Smooth muscle cell (in vitro differentiated cells): Measurements from ENCODE around the gene BHLHE40. TPM values are rescaled to one million over a fixed set of nuclear protein-coding genes. Genes with fewer than 3 reads are reported as not detected.

Source experiments
- DNase-seq: peaks from one replicate; lab custom pipeline; 2025; ENCODE audit not compliant: unreplicated experiment; lab: John Stamatoyannopoulos, UW
- H2AFZ ChIP-seq: fragments of 200-600 bp; sonication (generic); 2 replicates; pipeline ENCODE4 v1.6.0; 2016; ENCODE audit warnings: antibody characterized with exemption, low read depth, mild to moderate bottlenecking
- H3F3A ChIP-seq: fragments of 200-600 bp; sonication (generic); 2 replicates; pipeline ENCODE4 v1.6.0; 2017; ENCODE audit warnings: antibody characterized with exemption, low read depth
- H3K27ac ChIP-seq: fragments of 200-600 bp; sonication (generic); 2 replicates; pipeline ENCODE4 v1.5.1; 2016; ENCODE audit warnings: low read depth, mild to moderate bottlenecking
- H3K27me3 ChIP-seq: fragments of 200-600 bp; sonication (generic); 2 replicates; pipeline ENCODE4 v1.6.1; 2016; ENCODE audit warnings: low read depth, mild to moderate bottlenecking
- H3K36me3 ChIP-seq: fragments of 200-600 bp; sonication (generic); 2 replicates; pipeline ENCODE4 v1.5.1; 2016; ENCODE audit warnings: low read depth
- H3K4me1 ChIP-seq: fragments of 200-600 bp; sonication (generic); 2 replicates; pipeline ENCODE4 v1.5.1; 2016; ENCODE audit warnings: low read depth
- H3K4me2 ChIP-seq: fragments of 200-600 bp; sonication (generic); 2 replicates; pipeline ENCODE4 v1.6.0; 2016; ENCODE audit warnings: mild to moderate bottlenecking
- H3K4me3 ChIP-seq: fragments of 200-600 bp; sonication (generic); 2 replicates; pipeline ENCODE4 v1.5.1; 2016; ENCODE audit warnings: mild to moderate bottlenecking
- H3K79me2 ChIP-seq: fragments of 200-600 bp; sonication (generic); 2 replicates; pipeline ENCODE4 v1.6.0; 2016; ENCODE audit warnings: low read depth, mild to moderate bottlenecking
- H3K9ac ChIP-seq: fragments of 200-600 bp; sonication (generic); 2 replicates; pipeline ENCODE4 v1.6.0; 2016; ENCODE audit warnings: low read depth
- H3K9me3 ChIP-seq: fragments of 200-600 bp; sonication (generic); replicated peaks from 2 replicates; pipeline ENCODE4 v1.5.1; 2016; ENCODE audit warnings: low read depth
- H4K20me1 ChIP-seq: fragments of 200-600 bp; sonication (generic); 2 replicates; pipeline ENCODE4 v1.6.0; 2016; ENCODE audit warnings: low read depth
- WGBS: methylation state at CpG from one replicate; pipeline ENCODE4 v1.1.7; 2016; ENCODE audit warnings: low lambda C conversion rate; 5-methylcytosine and 5-hydroxymethylcytosine counted together
- polyA plus RNA-seq: library from polyadenylated mRNA; unstranded; fragments of >200 nt; fragmentation: Nextera tagmentation; extraction: Ambion mirVana; gene quantifications from 2 replicates; pipeline ENCODE4 v1.2.1, GENCODE V29; 2016
- total RNA-seq: library from RNA; depleted of rRNA; stranded (reverse); fragments of >200 nt; gene quantifications from 2 replicates; pipeline ENCODE4 v1.2.3, GENCODE V29; 2014
- TF ChIP-seq, protein P1 (sequence below): fragments of 200-600 bp; sonication (generic); IDR thresholded peaks from 2 replicates; pipeline ENCODE4 v1.5.1; 2017; ENCODE audit warnings: borderline replicate concordance, mild to moderate bottlenecking, antibody characterized with exemption; ENCODE audit not compliant: insufficient read depth, poor library complexity, severe bottlenecking

Gene BHLHE40
- total and polyA plus RNA-seq, 2 experiments from 2014 or later: 195 to 209 TPM

DNA sequence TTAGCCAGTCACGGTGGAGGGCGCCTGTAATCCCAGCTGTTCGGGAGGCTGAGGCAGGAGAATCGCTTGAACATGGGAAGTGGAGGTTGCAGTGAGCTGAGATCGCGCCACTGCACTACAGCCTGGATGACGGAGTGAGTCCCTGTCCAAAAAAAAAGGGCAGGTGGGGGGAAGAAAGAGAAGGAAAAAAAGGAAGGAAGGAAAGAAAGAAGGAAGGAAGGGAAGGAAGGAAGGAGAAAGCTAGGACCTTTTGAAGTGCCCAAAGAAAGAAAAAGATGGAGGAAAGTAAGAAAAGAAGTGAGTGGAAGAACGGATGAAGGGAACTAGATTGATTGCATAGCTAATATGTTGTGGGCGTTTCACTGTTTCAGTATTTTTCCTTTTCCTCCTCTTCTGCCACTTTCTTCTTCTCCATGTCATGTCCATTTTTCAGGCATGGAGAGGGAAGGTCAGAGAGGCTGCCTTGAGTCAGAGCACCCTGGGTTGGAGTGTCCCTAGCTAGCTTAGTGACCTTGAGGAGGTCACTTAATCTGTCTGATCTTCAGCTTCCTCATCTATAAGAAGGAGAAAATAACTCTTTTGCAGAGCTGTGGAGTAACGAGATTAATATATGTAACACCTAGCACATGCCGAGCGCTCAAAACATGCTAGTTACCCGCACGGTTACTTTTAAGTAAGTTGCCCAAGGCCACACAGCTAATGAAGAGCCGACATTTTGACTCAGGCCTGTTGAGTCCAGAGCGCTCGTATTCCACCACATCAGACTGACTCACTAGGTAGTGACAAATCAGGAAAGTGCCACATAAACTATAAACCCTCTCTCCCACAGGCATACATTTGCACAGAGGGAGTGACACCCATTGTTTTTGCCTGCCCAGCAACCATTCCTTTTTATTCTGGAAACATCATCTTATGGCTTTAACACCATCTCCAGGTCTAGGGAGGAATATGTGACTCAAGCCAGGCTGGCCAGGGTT lies 42.2 kb downstream of the BHLHE40 start:
- Histone ChIP-seq H3F3A (peaks cover 49% of the 10 kb centered on the region), H3K27me3 (no peaks in the 10 kb centered on the region), H3K4me2 (peak overlapping the region; percentile 35), H3K4me1 (peaks cover 25% of the 10 kb centered on the region), H3K9me3 (no peaks in the 10 kb centered on the region), H3K79me2 (no peaks in the 10 kb centered on the region), H3K36me3 (no peaks in the 10 kb centered on the region), H3K4me3 (no peak overlapping the region), H4K20me1 (no peaks in the 10 kb centered on the region), H2AFZ (no peak overlapping the region), H3K27ac (peak overlapping the region; percentile 97), H3K9ac (peak overlapping the region; percentile 85)
- DNase-seq: no peak
- WGBS: 78% methylated on average over 17 of the region's 17 CpGs
- TF ChIP-seq, protein P1, sequence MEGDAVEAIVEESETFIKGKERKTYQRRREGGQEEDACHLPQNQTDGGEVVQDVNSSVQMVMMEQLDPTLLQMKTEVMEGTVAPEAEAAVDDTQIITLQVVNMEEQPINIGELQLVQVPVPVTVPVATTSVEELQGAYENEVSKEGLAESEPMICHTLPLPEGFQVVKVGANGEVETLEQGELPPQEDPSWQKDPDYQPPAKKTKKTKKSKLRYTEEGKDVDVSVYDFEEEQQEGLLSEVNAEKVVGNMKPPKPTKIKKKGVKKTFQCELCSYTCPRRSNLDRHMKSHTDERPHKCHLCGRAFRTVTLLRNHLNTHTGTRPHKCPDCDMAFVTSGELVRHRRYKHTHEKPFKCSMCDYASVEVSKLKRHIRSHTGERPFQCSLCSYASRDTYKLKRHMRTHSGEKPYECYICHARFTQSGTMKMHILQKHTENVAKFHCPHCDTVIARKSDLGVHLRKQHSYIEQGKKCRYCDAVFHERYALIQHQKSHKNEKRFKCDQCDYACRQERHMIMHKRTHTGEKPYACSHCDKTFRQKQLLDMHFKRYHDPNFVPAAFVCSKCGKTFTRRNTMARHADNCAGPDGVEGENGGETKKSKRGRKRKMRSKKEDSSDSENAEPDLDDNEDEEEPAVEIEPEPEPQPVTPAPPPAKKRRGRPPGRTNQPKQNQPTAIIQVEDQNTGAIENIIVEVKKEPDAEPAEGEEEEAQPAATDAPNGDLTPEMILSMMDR: no peak

DNA sequence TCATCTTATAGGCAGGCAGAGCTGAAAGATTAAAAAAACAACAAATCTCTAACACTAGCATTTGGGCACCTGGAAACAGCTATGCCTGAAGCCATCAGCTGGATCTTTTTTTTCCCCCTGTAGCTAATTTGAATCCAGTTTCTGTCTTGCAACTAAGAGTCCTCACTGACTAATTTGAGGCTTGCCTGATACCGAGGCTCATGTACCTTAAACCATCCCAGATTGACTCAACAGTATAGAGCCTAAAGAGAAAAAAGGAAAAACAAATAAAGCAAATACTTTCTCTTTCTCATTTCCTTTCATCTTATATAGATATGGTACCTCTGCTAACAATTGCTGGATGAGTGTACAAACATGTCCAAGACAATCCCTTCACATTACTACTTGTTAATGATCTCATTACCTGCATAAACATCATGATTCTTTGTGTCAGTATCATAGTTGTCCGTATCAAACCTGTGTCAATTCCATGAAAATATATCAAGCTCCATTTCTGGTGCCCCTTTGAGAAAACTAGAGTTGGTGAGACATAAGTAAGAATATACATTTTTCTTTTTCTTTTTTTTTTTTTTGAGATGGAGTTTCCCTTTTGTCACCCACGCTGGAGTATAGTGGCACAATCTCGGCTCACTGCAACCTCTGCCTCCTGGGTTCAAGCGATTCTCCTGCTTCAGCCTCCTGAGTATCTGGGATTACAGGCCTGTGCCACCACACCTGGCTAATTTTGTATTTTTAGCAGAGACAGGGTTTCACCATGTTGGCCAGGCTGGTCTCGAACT lies 43.1 kb downstream of the BHLHE40 start:
- peak overlapping the region; percentile 97 for H3K27ac ChIP-seq

DNA sequence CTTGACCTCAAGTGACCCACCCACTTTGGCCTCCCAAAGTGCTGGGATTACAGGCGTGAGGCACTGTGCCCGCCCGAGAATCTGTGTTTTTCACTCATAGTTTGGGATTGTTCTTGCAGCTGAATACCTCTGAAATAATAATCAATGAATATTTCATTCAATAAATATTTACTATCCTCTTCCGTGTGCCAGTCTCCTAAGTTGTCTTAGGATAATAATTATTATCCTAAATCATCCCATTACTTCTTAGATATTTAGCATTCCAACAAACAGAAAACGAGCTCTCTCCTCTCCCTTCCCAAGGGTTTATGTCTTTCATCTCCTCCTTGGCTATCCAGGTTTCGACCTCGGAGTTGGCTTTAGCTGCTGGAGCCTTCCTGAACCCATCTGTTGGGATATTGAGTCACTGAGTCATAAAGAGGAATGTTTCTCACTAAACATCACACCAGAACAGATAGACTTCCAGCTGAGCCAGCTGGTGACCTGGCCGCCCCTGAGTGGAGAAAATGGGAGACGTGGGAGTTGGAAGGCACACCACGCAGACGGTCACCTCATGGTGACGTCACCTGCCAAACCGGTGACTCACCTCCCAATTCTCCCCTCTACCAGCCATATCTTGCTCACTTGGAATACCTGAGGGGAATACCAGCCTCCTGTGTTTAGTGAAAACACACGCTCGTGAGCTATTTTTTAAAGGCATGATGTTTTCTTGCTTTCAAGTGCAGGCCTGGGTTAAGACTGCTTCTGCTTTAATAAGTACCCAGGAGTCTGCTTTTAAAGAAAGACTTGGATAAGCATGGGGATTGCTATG lies 43.9 kb downstream of the BHLHE40 start:
- H3K9ac ChIP-seq: peak overlapping the region; percentile 85
- no peak overlapping the region for H2AFZ ChIP-seq
- peak overlapping the region; percentile 46 for H3K4me2 ChIP-seq
- no peaks in the 10 kb centered on the region for H3K9me3 ChIP-seq
- TF ChIP-seq, protein P1: no peak
- no peaks in the 10 kb centered on the region for H3K27me3 ChIP-seq
- WGBS: 16% methylated on average over 15 of the region's 15 CpGs
- H3K27ac ChIP-seq: peak overlapping the region; percentile 97
- no peaks in the 10 kb centered on the region for H3K79me2 ChIP-seq
- peaks cover 16% of the 10 kb centered on the region for H3K4me1 ChIP-seq
- no peaks in the 10 kb centered on the region for H3K36me3 ChIP-seq
- H4K20me1 ChIP-seq: no peaks in the 10 kb centered on the region
- peaks cover 39% of the 10 kb centered on the region for H3F3A ChIP-seq
- no peak overlapping the region for H3K4me3 ChIP-seq
- DNase-seq: peak; percentile 13

More for the DNA sequence above, 43.1 kb downstream of the BHLHE40 start:
- TF ChIP-seq, protein P1: no peak
- H3K36me3 ChIP-seq: no peaks in the 10 kb centered on the region
- no peaks in the 10 kb centered on the region for H3K27me3 ChIP-seq
- H3K9ac ChIP-seq: peak overlapping the region; percentile 85
- H3K4me1 ChIP-seq: peaks cover 22% of the 10 kb centered on the region
- no peak overlapping the region for H2AFZ ChIP-seq
- no peaks in the 10 kb centered on the region for H3K9me3 ChIP-seq
- no peak overlapping the region for H3K4me3 ChIP-seq
- DNase-seq: no peak
- WGBS: 80% methylated on average over 6 of the region's 6 CpGs
- H3K4me2 ChIP-seq: peak overlapping the region; percentile 35
- H3F3A ChIP-seq: peaks cover 40% of the 10 kb centered on the region
- no peaks in the 10 kb centered on the region for H3K79me2 ChIP-seq
- no peaks in the 10 kb centered on the region for H4K20me1 ChIP-seq
